ENCODE measurements around the gene TGM1.
"Not testable (repeated sequence)": the region's sequence is repeated elsewhere in the genome, so short reads cannot be mapped to it uniquely, and the experiment has no call there.

Gene TGM1

GRCh38 chr14:24254630-24255392 lies 8.2 kb downstream of the TGM1 start:
- DNase-seq (ENCODE audit: low read depth), result no peak

DNA sequence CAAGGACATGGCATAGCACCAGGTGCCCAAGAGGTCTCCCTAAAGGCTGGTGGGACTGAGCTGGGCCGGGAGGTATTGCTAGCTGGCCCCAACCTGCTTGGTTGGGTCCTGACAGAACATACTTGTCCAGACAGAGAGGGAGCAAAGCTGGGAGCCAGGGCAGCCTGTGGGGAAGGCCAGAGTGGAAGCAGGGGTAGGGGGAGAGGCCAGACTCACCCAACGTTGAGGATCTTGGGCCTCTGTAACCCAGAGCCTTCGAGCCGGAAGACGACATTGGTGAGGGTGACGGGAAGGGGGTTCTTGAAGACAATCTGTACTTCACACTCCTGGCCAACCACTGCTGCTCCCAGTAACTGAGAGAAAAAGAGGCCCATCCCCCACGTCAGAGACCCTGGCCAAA lies 9.0 kb downstream of the TGM1 start:
- DNase-seq (ENCODE audit: low read depth), result no peak

GRCh38 chr14:24252289-24253124 lies 10.5 kb downstream of the TGM1 start:
- DNase-seq (ENCODE audit: low read depth), result no peak

DNA sequence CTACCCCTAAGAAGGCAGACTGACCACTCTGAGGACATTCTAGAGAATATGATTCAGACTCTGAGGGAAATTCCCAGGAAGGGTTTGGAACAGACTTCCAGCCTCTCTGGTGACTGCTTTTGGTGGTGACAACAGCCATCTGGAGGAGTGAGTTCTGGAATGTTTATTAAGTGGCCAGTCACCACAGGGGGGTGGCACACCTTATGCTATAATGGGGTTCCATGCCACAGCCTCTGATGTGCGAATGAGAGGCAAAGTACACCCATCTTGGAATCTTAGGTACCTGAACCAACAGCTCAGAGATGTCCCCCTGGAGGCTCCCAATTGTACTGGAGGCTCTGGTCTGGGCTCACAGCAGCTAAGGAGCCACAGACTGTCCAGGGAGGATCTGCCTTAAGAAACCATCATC lies 11.1 kb downstream of the TGM1 start:
- no peak for DNase-seq (ENCODE audit: low read depth)

DNA sequence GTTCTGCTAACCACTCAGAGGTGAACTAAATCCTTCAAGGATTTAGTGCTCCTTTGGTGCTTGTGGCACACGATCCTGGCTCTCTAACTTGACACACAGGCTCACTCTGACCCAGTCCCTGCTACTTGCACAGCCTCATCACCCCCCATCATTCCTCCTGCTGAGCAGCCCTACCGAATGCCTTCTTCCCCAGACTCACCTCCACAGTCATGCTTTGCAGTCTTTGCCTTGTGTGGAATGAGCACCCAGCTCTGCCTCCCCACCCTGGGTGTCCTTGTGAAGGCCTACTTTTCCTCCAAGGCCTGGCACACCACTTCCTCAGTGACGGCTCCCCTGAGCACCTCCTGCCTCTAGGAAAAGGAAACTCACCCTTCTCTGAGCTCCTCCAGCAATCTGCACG lies 12.6 kb downstream of the TGM1 start:
- DNase-seq (ENCODE audit: low read depth), result no peak

GRCh38 chr14:24249230-24250021 lies 13.6 kb downstream of the TGM1 start:
- DNase-seq (ENCODE audit: low read depth), result no peak

GRCh38 chr14:24247422-24247821 lies 15.6 kb downstream of the TGM1 start:
- no peak for DNase-seq (ENCODE audit: low read depth)

DNA sequence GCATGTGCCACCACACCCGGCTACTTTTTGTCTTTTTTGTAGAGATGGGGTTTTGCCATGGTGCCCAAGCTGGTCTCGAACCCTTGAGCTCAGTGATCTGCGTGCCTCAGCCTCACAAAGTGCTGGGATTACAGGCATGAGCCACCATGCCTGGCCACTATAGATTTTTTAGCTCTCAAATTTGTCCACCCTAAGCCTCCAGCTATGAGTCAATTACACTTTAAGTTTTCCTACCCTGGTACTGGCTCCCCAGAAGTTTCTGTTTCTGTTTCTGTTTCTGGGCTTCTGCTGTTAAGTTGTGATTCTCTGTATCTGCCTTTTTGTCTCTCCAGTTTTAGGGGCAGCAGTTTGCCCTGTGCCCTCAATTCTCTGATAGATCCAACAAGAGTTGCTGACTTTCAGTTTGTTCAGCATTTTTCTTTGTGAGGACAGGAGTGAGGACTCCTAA lies 16.2 kb downstream of the TGM1 start:
- no peak for DNase-seq (ENCODE audit: low read depth)

DNA sequence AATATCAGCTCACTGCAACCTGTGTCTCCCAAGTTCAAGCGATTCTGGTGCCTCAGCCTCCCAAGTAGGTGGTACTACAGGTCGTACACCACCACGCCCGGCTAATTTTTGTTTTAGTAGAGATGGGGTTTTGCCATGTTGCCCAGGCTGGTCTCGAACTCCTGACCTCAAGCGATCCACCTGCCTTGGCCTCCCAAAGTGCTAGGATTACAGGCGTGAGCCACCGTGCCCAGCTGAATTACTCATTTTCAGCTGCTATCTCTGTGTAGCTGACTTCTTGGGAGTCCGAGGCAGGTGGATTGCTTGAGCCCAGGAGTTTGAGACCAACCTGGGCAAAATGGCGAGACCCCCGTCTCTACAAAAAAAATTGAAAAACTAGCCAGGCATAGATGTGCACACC lies 17.6 kb downstream of the TGM1 start:
- DNase-seq (ENCODE audit: low read depth), result not testable (repeated sequence)

- no peak for DNase-seq (ENCODE audit: low read depth)
Measured at GRCh38 chr14:24243336-24243836, 19.6 kb downstream of the TGM1 start.

GRCh38 chr14:24241829-24242443 lies 21.0 kb downstream of the TGM1 start:
- DNase-seq (ENCODE audit: low read depth), result peak; percentile 87

GRCh38 chr14:24240110-24240918 lies 22.7 kb downstream of the TGM1 start:
- DNase-seq (ENCODE audit: low read depth), result no peak

DNA sequence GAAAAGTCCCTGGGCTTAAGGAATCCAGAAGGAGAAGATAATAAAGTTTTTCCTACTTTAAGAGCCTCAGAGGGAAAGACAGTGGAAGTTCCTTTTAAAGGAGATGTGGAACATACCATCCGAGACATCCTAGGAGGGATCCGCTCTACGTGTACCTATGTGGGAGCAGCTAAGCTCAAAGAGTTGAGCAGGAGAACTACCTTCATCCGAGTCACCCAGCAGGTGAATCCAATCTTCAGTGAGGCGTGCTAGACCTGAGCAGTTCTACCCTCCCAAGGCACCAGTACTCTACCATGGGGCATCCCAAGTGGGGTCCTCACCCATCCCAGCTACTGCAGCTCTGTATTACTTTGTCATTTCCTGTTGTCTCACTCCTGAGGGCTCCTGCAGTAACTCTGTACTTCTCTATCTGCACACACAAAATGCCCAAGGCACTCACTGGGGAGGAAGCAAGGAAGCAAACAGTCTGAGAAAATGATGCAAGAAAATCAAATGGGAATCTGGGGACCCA lies 24.4 kb downstream of the TGM1 start:
- no peak for DNase-seq (ENCODE audit: low read depth)

DNA sequence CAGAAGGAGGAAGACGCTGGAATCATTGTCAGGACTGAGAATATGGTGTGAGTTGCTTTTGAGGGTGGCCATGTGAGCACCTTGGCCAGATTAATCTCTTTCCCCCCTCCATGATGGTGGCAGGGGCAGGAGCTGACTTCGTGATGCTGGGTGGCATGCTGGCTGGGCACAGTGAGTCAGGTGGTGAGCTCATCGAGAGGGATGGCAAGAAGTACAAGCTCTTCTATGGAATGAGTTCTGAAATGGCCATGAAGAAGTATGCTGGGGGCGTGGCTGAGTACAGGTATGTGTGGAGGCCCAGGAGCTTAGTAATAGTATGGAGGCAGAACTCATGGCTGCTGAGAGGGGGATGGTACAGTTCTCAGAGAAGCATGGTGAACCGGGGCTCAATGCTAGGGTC lies 24.9 kb downstream of the TGM1 start:
- no peak for DNase-seq (ENCODE audit: low read depth)

- DNase-seq (ENCODE audit: low read depth), result no peak
Measured at GRCh38 chr14:24237463-24237955, 25.5 kb downstream of the TGM1 start.

DNA sequence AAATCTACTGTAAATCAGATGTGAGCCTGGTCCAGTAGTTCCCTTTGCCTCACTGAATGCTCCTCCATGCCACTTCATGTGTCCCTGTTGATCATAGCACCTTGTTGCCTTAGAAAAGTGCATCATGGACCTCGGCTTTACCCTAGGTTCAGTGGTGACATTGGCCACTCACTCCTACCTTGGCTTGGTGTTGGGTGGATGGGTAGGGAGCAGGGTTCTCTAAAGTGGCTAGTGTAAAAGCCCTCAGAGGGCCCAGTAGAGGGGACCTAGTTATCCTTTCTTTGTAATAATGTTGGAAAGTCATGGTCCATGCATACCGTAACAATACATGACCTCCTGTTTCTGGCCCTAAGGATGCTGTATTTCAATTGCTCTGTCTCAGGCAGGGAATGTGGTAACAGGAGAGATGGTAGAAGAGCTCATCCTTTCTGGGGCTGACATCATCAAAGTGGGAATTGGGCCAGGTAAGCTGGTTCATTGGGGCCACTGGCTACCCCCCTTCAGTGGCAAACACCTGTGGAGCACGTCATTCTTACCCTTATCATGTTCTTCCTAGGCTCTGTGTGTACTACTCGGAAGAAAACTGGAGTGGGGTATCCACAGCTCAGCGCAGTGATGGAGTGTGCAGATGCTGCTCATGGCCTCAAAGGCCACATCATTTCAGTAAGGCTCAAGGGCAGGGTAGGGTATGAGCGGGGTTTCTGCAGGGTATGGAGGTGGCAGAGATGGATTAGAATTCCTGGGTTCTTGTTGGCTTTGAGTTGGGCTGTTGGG lies 26.1 kb downstream of the TGM1 start:
- no peak for DNase-seq (ENCODE audit: low read depth)

DNA sequence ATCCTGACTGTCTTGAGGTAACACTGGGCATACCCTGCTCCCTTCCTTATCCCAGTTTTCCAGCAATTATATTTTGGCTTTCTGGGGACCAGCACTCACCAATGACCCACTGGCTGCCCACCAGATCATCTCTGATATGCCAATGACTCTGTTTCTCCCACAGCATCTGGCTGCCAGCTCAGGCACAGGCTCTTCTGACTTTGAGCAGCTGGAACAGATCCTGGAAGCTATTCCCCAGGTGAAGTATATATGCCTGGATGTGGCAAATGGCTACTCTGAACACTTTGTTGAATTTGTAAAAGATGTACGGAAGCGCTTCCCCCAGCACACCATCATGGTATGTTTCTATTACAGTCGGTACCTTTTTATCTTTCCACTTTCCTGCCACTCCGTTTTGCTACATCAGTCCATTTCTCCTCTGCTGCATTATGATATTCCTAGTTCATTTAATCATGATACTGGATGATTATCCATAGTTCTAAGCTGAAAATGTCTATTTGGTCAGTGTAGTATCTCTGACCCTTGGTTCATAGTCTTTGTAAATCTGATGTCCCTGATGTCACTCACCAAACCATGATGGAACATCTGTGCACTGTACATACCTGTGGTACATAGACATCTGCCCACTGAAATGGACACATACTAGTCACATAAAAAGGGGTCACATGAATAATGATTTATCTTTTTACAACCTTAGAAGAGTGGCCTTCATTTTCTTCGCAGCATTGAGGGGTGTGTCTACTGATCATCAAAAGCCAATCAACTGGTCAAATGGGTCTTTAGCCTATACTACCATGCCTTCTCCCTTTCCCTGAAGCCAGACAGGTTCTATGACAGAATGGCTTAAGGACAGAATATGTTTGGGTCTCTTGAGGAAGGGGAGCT lies 26.9 kb downstream of the TGM1 start:
- DNase-seq (ENCODE audit: low read depth), result no peak

DNA sequence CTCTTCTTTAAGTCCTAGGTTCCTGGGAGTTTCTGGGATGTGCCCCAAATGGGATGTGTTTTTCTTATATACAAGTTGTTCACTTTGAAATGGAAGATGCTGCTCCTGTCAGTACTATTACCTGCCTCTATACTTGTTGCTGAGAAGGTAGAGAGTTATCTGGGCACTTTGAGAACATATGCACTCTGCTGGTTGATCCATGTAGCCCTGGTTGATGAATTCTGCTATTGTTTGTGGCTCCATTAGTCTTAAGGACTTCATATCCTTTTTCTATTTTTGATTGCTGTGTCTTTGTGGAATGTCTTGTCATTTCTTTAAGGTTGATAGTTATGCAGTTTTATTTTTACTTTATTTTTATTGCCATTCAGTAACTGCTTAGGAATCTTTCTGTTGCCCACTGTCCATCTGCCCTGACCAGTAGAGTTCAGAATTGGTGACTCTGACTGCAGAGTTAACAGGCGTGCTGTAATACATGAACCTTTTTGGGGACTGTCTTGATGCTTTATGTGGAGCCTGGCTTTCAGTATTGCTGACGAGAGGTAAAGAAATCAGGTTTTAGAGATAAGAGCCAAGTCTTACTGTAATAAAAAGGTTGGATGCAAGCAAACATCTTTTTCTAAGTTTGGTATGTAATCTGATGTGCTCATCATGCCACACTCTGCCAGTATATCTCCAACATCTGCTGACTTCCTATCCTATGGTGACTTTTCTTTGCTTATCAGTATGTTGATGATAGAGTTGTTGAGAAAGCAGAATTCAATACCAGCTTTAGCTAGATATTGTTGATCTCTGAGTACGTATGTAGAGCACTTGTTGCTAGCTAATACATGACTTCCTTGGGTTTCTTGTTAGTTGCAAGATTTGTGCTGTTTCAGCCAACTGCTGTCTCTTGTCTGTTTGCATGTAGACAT lies 28.6 kb downstream of the TGM1 start:
- no peak for DNase-seq (ENCODE audit: low read depth)
